ENCODE data around the gene SPTBN1.

GRCh38 chr2:54499661-54500060, 43.5 kb downstream of the SPTBN1 start:
- no peak for TF ChIP-seq CTCF (conservative IDR thresholded peaks at IDR 0.05; ENCODE audit: low read depth in 2 of 2)
- TF ChIP-seq POLR2AphosphoS5 (IDR thresholded peaks at IDR 0.05; ENCODE audit: low read depth) = no peak
- TF ChIP-seq REST (IDR thresholded peaks at IDR 0.05; ENCODE audit: unreplicated experiment) = no peak
- TF ChIP-seq EZH2 (IDR thresholded peaks at IDR 0.05; ENCODE audit: low read depth, unreplicated experiment) = no peak
- TF ChIP-seq EZH2phosphoT487 (IDR thresholded peaks at IDR 0.05; ENCODE audit: unreplicated experiment) = no peak
- TF ChIP-seq, protein P1, sequence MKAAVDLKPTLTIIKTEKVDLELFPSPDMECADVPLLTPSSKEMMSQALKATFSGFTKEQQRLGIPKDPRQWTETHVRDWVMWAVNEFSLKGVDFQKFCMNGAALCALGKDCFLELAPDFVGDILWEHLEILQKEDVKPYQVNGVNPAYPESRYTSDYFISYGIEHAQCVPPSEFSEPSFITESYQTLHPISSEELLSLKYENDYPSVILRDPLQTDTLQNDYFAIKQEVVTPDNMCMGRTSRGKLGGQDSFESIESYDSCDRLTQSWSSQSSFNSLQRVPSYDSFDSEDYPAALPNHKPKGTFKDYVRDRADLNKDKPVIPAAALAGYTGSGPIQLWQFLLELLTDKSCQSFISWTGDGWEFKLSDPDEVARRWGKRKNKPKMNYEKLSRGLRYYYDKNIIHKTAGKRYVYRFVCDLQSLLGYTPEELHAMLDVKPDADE (IDR thresholded peaks at IDR 0.05) = no peak
- TF ChIP-seq ZNF331 (CRISPR knock-in tag; IDR thresholded peaks at IDR 0.05; ENCODE audit: low read depth) = no peak
- no peak for TF ChIP-seq CREB1 (CRISPR knock-in tag; IDR thresholded peaks at IDR 0.05; ENCODE audit: low read depth)

All from GM23338 (cell line).